Mucosa of rectum (tissue), 2 donors: ENCODE results near the gene AP3B1.

Source experiments
- H3K27ac ChIP-seq, 2 donors: one replicate each; pipeline ENCODE4 v1.7.0; 2013; ENCODE audit warnings: inconsistent platforms in 2 of 2, low read depth in 2 of 2, low read length in 2 of 2
- H3K27me3 ChIP-seq, 2 donors: one replicate each; pipeline ENCODE4 v1.7.0; 2013; ENCODE audit warnings: low read length in 2 of 2; ENCODE audit not compliant: control insufficient read depth in 2 of 2, insufficient read depth in 2 of 2
- H3K36me3 ChIP-seq, 2 donors: one replicate each; pipeline ENCODE4 v1.7.0; 2013; ENCODE audit warnings: low read length in 2 of 2; ENCODE audit not compliant: control insufficient read depth in 2 of 2, insufficient read depth in 2 of 2
- H3K4me1 ChIP-seq, 2 donors: one replicate each; pipeline ENCODE4 v1.7.0; 2013; ENCODE audit warnings: low read length in 2 of 2, mild to moderate bottlenecking in 1 of 2; ENCODE audit not compliant: control insufficient read depth in 2 of 2, insufficient read depth in 2 of 2
- H3K4me3 ChIP-seq, 2 donors: one replicate each; pipeline ENCODE4 v1.7.0; 2013; ENCODE audit warnings: low read length in 2 of 2
- H3K9ac ChIP-seq, 2 donors: one replicate each; pipeline ENCODE4 v1.7.0; 2013; ENCODE audit warnings: low read length in 2 of 2, low read depth in 1 of 2, mild to moderate bottlenecking in 1 of 2
- H3K9me3 ChIP-seq, 2 donors: one replicate each; pipeline ENCODE4 v1.7.0; 2013; ENCODE audit warnings: low read length in 2 of 2; ENCODE audit not compliant: control insufficient read depth in 2 of 2
- donor health status: healthy.
- donor health status: Normal muscosa, but diverticular disease.

AP3B1 gene

GRCh38 chr5:78019744-78020143, 274.8 kb downstream of the AP3B1 start:
- no peak overlapping the region for H3K9ac ChIP-seq
- no peaks in the 10 kb centered on the region for H3K4me1 ChIP-seq
- H3K4me3 ChIP-seq = no peak overlapping the region
- H3K9me3 ChIP-seq = no peaks in the 10 kb centered on the region
- no peak overlapping the region for H3K27ac ChIP-seq
- no peaks in the 10 kb centered on the region for H3K27me3 ChIP-seq
- H3K36me3 ChIP-seq = no peaks in the 10 kb centered on the region

GRCh38 chr5:78016863-78017529, 277.5 kb downstream of the AP3B1 start:
- Histone ChIP-seq H3K36me3 (no peaks in the 10 kb centered on the region), H3K4me3 (no peak overlapping the region), H3K9ac (no peak overlapping the region), H3K9me3 (no peaks in the 10 kb centered on the region), H3K27me3 (no peaks in the 10 kb centered on the region), H3K4me1 (no peaks in the 10 kb centered on the region), H3K27ac (no peak overlapping the region)

- H3K27me3 ChIP-seq = no peaks in the 10 kb centered on the region
- no peak overlapping the region for H3K27ac ChIP-seq
- H3K4me1 ChIP-seq = no peaks in the 10 kb centered on the region
- H3K4me3 ChIP-seq = no peak overlapping the region
- no peaks in the 10 kb centered on the region for H3K36me3 ChIP-seq
- H3K9me3 ChIP-seq = no peaks in the 10 kb centered on the region
- H3K9ac ChIP-seq = no peak overlapping the region
Measured at GRCh38 chr5:78009937-78010527, 284.5 kb downstream of the AP3B1 start.

GRCh38 chr5:78008356-78008967, 286.0 kb downstream of the AP3B1 start:
- Histone ChIP-seq H3K9me3 (no peaks in the 10 kb centered on the region), H3K4me3 (no peak overlapping the region), H3K9ac (no peak overlapping the region), H3K4me1 (no peaks in the 10 kb centered on the region), H3K36me3 (no peaks in the 10 kb centered on the region), H3K27ac (no peak overlapping the region), H3K27me3 (no peaks in the 10 kb centered on the region)

DNA sequence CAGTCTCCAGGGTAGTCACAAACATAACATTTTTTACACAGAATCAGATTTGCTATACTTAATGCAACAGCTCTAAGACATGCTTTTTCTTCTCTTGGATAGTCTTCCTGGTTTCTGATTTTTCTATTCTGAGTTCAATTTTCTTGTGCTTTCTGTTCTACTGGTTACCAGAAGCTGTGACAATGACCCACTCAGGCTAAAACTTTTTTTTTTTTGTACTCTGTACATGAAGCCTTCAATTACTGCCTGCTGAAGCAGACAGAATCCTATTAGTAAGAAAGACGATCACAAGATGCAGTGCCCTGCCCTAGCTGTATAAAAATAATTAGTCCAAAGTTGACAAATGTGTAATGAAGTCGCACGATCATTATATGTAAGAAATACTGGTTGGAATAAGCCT, 287.3 kb downstream of the AP3B1 start:
- Histone ChIP-seq H3K9me3 (no peaks in the 10 kb centered on the region), H3K4me3 (no peak overlapping the region), H3K27me3 (no peaks in the 10 kb centered on the region), H3K4me1 (no peaks in the 10 kb centered on the region), H3K36me3 (peaks cover 3 to 7% of the 10 kb centered on the region in 2 donors), H3K9ac (no peak overlapping the region), H3K27ac (no peak overlapping the region)

DNA sequence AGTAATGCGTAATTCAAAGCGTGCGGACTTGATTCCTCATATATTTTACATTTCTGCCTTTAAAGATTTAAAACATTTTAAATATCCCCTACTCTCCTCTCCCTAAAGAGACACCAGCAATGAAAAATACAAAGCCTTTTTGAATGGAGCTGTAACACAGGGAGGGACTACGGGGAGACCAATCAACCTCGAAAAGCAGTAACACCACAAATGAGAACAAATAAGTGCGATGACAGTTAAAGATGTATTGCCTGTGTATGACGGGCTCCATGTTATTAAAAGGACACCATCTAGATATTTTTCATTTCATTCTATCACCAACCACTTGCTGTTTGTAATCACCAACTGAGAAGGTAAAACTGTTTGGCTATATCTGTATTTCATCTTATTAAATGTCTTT, 288.0 kb downstream of the AP3B1 start:
- no peak overlapping the region for H3K4me3 ChIP-seq
- H3K36me3 ChIP-seq = peaks cover 3 to 7% of the 10 kb centered on the region in 2 donors
- H3K27me3 ChIP-seq = no peaks in the 10 kb centered on the region
- H3K4me1 ChIP-seq = no peaks in the 10 kb centered on the region
- no peaks in the 10 kb centered on the region for H3K9me3 ChIP-seq
- H3K9ac ChIP-seq = no peak overlapping the region
- H3K27ac ChIP-seq = no peak overlapping the region

DNA sequence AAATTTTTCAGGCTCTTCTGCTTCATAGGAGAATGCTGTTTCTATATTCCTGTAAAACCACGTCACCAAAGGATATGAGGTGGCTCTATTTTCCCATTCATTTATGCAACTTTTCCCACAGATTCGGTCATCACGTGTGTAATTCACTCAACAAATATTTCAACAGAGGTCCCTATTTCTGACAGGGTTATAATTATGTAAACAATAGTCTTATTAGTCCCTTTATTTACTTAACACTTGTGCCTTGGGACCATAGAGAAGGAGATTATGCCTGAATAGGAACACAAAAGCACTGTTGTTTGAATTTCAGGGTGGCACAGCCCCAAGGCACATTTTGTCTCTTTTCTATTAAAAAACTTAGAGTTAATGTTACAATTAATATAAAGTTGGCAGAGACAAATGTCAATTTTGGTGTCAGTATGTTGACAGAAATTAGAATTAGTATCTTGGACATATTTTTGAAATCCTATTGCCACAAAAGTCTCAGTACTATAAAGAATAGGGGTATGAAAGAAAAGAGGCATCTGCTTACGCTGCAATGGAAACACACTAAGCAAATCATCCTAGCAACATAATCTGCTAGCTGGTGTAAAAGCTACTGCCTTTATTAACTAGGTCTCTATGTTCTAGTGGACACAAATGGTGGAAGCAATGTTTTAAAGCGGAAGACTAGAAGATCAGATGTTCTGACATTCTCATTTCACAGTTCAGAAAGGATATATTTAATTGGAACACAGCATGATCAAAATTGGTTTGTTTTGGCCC, 289.3 kb downstream of the AP3B1 start:
- H3K36me3 ChIP-seq = peaks cover 3 to 7% of the 10 kb centered on the region in 2 donors
- H3K27ac ChIP-seq = no peak overlapping the region
- H3K9ac ChIP-seq = no peak overlapping the region
- no peak overlapping the region for H3K4me3 ChIP-seq
- H3K4me1 ChIP-seq = no peaks in the 10 kb centered on the region
- no peaks in the 10 kb centered on the region for H3K27me3 ChIP-seq
- no peaks in the 10 kb centered on the region for H3K9me3 ChIP-seq

DNA sequence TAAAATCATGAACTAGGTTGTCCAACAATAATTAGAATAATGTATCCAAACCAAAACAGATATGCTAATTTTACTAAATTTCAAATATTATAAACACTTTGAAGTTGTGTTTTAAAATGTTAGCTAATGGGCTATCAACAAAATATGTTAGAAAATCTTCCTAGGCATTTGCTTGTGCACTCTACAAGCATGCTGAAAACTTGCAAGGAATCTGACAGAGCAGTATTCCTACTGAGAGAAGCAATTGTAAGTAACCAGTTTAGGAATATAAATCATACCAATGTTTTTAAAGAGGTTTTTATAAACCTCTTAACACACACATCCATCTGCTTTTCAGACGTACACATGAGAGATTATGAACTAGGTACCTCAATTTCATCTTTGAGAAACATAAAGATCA, 289.9 kb downstream of the AP3B1 start:
- H3K4me1 ChIP-seq = no peaks in the 10 kb centered on the region
- H3K27ac ChIP-seq = no peak overlapping the region
- H3K9ac ChIP-seq = no peak overlapping the region
- H3K27me3 ChIP-seq = no peaks in the 10 kb centered on the region
- no peaks in the 10 kb centered on the region for H3K9me3 ChIP-seq
- no peak overlapping the region for H3K4me3 ChIP-seq
- peaks cover 3 to 7% of the 10 kb centered on the region in 2 donors for H3K36me3 ChIP-seq

GRCh38 chr5:78003919-78004318, 290.6 kb downstream of the AP3B1 start:
- H3K27ac ChIP-seq = no peak overlapping the region
- no peak overlapping the region for H3K9ac ChIP-seq

DNA sequence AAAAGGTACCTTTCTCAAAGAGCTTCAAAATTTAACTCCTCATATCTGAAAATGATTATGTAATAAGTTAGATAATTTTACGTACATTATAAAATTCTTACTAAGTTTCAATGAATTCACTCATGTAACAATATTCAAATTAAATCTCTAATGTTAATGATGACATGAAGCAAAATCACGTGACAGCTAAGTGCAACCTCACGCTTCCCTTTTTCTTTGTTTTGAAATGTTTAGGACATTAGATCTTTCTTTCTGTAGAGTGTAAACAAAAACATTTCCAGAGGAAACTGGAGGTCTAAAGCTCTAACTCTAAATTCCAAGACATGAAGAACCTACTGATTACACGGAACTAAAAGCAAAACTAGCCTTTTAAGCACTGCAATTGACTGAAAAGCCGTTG, 291.0 kb downstream of the AP3B1 start:
- H3K27me3 ChIP-seq = no peaks in the 10 kb centered on the region
- no peaks in the 10 kb centered on the region for H3K4me1 ChIP-seq
- H3K27ac ChIP-seq = no peak overlapping the region
- H3K9me3 ChIP-seq = no peaks in the 10 kb centered on the region
- no peak overlapping the region for H3K4me3 ChIP-seq
- H3K36me3 ChIP-seq = peaks cover 3 to 9% of the 10 kb centered on the region in 2 donors
- H3K9ac ChIP-seq = no peak overlapping the region

More at GRCh38 chr5:78003919-78004318, 290.6 kb downstream of the AP3B1 start:
- Histone ChIP-seq H3K4me1 (no peaks in the 10 kb centered on the region), H3K36me3 (peaks cover 3 to 9% of the 10 kb centered on the region in 2 donors), H3K9me3 (no peaks in the 10 kb centered on the region), H3K4me3 (no peak overlapping the region), H3K27me3 (no peaks in the 10 kb centered on the region)
